Activated T-helper 1 cell treated with anti-CD3 and anti-CD28 coated beads, Interleukin-12 subunit alpha, Interleukin-12 subunit beta, Interleukin-2, Interleukin-4 antibody, amounts not matched to agents 30 ng/mL and 10 ng/mL and 1 ng/mL, durations not matched to agents 14 hours and 24 hours and 36 hours (primary cell): ENCODE results near the gene S100A1. TPM values are rescaled to one million over a fixed set of nuclear protein-coding genes. Genes with fewer than 3 reads are reported as not detected.
"Not testable (repeated sequence)": the region's sequence is repeated elsewhere in the genome, so short reads cannot be mapped to it uniquely, and the experiment has no call there.

ENCODE experiments used
- DNase-seq: peaks from one replicate; pipeline ENCODE4 v3.0.0; 2021; ENCODE audit warnings: low spot score
- H3K27ac Mint-ChIP-seq: one replicate; pipeline ENCODE4 v1.8.0; 2021; ENCODE audit warnings: mild to moderate bottlenecking, mixed read lengths
- H3K27me3 Mint-ChIP-seq: one replicate; pipeline ENCODE4 v1.8.0; 2022; ENCODE audit warnings: mild to moderate bottlenecking, moderate library complexity, mixed read lengths; ENCODE audit not compliant: insufficient read depth
- H3K36me3 Mint-ChIP-seq: one replicate; pipeline ENCODE4 v1.8.0; 2021; ENCODE audit warnings: low read depth, mixed read lengths
- H3K4me1 Mint-ChIP-seq: one replicate; pipeline ENCODE4 v1.8.0; 2021; ENCODE audit warnings: low read depth, mixed read lengths
- H3K4me3 Mint-ChIP-seq: one replicate; pipeline ENCODE4 v1.8.0; 2021; ENCODE audit warnings: mild to moderate bottlenecking, moderate library complexity, mixed read lengths
- H3K9me3 Mint-ChIP-seq: one replicate; pipeline ENCODE4 v1.8.0; 2021; ENCODE audit warnings: mixed read lengths
- intact Hi-C: fragments of 100-400 bp; cut with micrococcal nuclease; formaldehyde crosslinking; loops from one replicate; pipeline ENCODE4 v1.15.1; 2024
- total RNA-seq: library from RNA; stranded (reverse); gene quantifications from 2 replicates; pipeline ENCODE4 v1.2.3, GENCODE V29; 2022

Gene S100A1
- total RNA-seq, 1 donor from 2014 or later = not detected

DNA sequence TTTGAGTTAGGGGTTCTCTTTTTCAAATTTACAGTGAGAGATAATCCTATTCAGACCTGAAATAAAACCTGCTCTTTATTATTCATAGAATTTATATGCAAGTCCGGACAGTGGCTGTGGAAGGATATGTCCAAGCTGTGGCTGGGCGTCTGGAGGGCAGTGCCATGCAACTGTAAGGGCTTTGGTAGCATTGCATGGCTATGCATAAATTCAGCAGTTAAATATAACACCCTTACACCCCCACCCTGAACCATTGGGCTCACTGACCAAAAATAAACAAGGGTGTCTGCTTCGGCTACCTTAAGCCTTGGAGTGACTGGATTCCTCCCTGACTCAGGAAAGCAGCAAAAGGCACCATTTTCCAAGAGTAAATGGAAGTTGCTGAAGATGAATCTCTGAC, 11.0 kb downstream of the S100A1 start:
- peaks cover 52% of the 10 kb centered on the region for H3K36me3 Mint-ChIP-seq
- intact Hi-C loops = no loop called here
- no peaks in the 10 kb centered on the region for H3K9me3 Mint-ChIP-seq
- no peak for DNase-seq
- peaks cover 38% of the 10 kb centered on the region for H3K4me1 Mint-ChIP-seq
- no peaks in the 10 kb centered on the region for H3K27me3 Mint-ChIP-seq
- no peak overlapping the region for H3K4me3 Mint-ChIP-seq
- H3K27ac Mint-ChIP-seq = no peak overlapping the region

DNA sequence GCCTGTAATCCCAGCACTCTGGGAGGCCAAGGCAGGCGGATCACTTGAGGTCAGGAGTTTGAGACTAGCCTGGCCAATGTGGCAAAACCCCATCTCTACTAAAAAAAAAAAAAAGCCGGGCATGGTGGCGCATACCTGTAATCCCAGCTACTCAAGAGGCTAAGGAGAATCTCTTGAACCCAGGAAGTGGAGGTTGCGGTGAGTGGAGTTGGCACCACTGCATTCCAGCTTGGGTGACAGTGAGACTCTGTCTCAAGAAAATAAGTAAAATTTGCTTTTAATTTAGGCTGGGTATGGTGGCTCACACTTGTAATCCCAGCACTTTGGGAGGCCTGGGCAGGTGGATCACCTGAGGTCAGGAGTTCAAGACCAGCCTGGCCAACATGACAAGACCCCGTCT, 12.0 kb downstream of the S100A1 start:
- Mint-ChIP-seq H3K4me1 (peaks cover 38% of the 10 kb centered on the region), H3K36me3 (peaks cover 55% of the 10 kb centered on the region)
- DNase-seq, H3K4me3 Mint-ChIP-seq, H3K27me3 Mint-ChIP-seq, intact Hi-C loops, H3K27ac Mint-ChIP-seq, H3K9me3 Mint-ChIP-seq: not testable (repeated sequence)

DNA sequence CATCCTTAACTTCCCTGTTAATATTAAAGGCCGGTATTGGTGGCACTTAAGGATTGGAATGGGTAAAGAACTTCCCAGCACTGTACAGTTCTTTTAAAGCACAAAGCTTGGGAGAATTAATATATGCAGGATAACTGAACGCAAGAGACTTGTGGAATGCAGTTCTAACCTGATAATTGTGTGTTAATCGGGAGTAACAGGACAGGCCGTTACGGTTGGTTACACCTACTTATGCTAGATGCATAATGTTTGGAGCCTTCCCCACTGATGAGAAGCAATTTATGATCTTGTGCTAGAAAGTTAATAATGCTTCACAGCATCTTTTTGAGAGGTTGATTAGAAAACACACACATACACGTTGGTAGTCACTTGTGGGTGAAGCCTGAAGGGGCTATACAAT, 12.6 kb downstream of the S100A1 start:
- no peak for DNase-seq
- H3K36me3 Mint-ChIP-seq = peaks cover 62% of the 10 kb centered on the region
- H3K27me3 Mint-ChIP-seq = no peaks in the 10 kb centered on the region
- H3K27ac Mint-ChIP-seq = no peak overlapping the region
- H3K9me3 Mint-ChIP-seq = no peaks in the 10 kb centered on the region
- H3K4me1 Mint-ChIP-seq = peaks cover 40% of the 10 kb centered on the region
- intact Hi-C loops = no loop called here
- no peak overlapping the region for H3K4me3 Mint-ChIP-seq

DNA sequence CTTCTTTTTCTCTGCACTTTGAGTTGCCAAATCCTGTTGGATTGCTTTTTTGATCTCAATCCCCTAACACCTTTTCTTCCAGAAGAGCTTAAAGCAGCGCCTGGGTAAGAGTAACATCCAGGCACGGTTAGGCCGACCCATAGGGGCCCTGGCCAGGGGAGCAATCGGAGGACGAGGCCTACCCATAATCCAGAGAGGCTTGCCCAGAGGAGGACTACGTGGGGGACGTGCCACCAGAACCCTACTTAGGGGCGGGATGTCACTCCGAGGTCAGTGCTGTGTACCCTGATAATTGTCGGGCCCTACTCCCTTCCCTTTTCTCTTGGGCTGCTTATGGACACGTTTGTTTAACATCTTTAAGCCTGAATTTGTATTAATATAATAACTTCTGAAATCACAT, 13.9 kb downstream of the S100A1 start:
- Mint-ChIP-seq H3K4me3 (no peak overlapping the region), H3K4me1 (peaks cover 39% of the 10 kb centered on the region), H3K36me3 (peaks cover 61% of the 10 kb centered on the region), H3K27me3 (no peaks in the 10 kb centered on the region), H3K9me3 (no peaks in the 10 kb centered on the region), H3K27ac (no peak overlapping the region)
- DNase-seq = no peak
- intact Hi-C loops = no loop called here

DNA sequence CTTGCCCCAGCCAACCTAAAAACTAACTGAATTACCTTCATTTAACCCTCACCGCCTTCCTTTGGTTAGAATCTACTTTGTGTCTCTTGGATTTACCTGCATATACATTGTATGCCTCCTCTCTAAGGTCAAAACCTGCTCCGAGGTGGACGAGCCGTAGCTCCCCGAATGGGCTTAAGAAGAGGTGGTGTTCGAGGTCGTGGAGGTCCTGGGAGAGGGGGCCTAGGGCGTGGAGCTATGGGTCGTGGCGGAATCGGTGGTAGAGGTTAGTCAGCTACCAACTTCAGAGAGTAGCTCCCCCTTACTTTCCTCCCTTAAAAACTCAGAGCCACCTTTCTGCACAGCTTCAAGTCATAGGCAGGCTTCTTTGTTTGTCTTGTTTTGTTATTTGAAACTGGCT, 14.9 kb downstream of the S100A1 start:
- Mint-ChIP-seq H3K9me3 (no peaks in the 10 kb centered on the region), H3K27me3 (no peaks in the 10 kb centered on the region), H3K27ac (no peak overlapping the region), H3K4me3 (no peak overlapping the region), H3K4me1 (peaks cover 34% of the 10 kb centered on the region), H3K36me3 (peaks cover 58% of the 10 kb centered on the region)
- intact Hi-C loops = no loop called here
- DNase-seq = no peak

DNA sequence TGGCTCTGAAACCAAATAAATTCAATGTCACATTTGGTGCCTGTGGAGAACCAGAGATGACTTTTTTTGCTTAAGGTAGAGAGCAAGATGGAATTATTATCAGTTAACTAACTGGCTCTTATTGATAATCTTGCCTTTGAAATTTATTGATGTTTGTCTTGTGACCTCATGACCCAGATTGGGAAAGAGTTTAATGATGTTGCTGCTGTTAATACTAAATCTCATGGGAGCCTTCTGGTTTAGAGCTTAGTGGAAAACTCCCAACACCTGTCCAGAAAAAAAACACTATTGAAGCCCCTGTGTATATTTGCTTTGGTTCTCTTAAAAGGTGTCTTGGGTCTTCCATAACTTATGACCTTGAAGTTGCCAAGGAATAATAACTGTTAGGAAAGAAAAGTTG, 15.6 kb downstream of the S100A1 start:
- peaks cover 33% of the 10 kb centered on the region for H3K4me1 Mint-ChIP-seq
- H3K27ac Mint-ChIP-seq = no peak overlapping the region
- no peaks in the 10 kb centered on the region for H3K27me3 Mint-ChIP-seq
- no peak overlapping the region for H3K4me3 Mint-ChIP-seq
- H3K36me3 Mint-ChIP-seq = peaks cover 58% of the 10 kb centered on the region
- no peak for DNase-seq
- H3K9me3 Mint-ChIP-seq = no peaks in the 10 kb centered on the region
- intact Hi-C loops = no loop called here

DNA sequence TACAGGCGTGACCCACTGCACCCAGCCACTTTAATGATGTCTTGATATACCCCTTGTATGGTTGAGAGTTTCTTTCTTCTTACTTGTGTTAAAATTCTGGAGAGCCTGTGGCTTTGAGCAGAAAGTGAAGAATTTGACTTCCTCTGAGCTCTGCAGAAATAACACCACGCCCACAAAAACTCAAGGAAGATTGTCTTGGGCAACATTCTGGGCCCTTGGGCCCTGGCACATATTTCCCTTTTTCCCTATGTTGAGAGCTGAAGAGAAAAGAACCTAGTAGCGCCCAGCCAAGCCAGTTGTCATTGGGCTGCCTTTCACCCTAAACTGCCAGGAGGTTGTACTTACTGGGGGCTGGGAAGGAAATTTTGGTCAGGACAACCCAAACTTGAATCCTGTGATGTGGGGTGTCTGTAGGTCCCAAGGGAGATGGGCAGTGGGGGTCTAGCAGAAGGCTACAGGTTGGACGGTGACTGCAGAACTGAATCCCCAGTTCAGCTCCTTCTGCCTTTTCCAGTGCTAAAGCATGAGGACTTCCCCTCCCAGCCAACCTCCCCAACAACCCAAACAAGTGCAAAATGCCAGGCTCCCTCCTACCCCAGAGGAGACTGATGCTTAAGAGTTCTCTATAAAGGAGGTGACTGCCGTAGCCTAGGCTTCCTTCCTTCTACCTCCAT, 18.6 kb downstream of the S100A1 start:
- H3K4me1 Mint-ChIP-seq = peaks cover 27% of the 10 kb centered on the region
- H3K27ac Mint-ChIP-seq = no peak overlapping the region
- no peak for DNase-seq
- no peaks in the 10 kb centered on the region for H3K27me3 Mint-ChIP-seq
- intact Hi-C loops = no loop called here
- no peaks in the 10 kb centered on the region for H3K9me3 Mint-ChIP-seq
- peaks cover 44% of the 10 kb centered on the region for H3K36me3 Mint-ChIP-seq
- H3K4me3 Mint-ChIP-seq = no peak overlapping the region

DNA sequence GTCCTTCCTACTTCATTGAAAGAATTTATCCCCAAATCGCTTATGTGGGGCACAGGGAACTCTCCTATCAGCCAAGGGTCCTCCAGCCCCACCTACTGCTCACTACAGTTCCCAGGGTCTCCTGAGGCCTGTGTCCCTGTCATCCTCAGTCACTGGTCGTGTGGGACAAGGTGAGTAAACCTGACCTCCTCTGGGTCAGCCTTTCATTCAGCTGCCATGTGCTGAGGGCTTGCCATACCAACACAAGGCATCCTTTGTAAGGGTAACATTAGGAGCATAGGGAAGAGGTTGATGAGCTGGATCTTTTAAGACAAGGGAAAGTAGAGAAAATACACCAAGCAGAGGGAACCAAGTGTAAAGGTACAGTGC, 19.1 kb downstream of the S100A1 start:
- H3K4me1 Mint-ChIP-seq = peaks cover 27% of the 10 kb centered on the region

DNA sequence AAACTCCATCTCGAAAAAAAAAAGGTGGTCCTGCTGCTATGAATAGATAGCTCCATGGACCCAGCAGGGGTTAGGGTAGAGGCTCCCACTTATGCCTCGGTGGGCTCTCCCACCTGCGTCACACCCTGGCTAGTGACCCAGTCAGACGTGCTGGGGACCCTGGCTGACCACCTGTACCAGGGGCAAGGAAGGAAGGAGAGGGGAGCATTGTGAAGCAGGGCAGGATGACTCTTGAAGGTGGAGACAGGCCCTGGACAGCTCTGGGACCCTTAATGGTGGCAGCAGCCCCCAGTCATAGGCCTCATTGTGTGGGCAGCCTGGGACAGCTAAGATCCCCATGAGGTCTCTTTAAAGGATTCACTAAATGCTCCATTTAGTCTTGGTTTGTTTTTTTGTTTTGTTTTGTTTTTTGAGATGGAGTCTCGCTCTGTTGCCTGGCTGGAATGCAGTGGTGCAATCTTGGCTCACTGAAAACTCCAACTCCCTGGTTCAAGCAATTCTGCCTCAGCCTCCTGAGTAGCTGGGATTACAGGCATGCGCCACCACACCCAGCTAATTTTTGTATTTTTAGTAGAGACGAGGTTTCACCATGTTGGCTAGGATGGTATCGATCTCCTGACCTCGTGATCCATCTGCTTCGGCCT, 19.9 kb downstream of the S100A1 start:
- no peak overlapping the region for H3K4me3 Mint-ChIP-seq
- no peak for DNase-seq
- peaks cover 23% of the 10 kb centered on the region for H3K4me1 Mint-ChIP-seq
- intact Hi-C loops = no loop called here
- H3K27me3 Mint-ChIP-seq = no peaks in the 10 kb centered on the region
- H3K36me3 Mint-ChIP-seq = peaks cover 35% of the 10 kb centered on the region
- no peaks in the 10 kb centered on the region for H3K9me3 Mint-ChIP-seq
- H3K27ac Mint-ChIP-seq = no peak overlapping the region

More for the DNA sequence above, 19.1 kb downstream of the S100A1 start:
- Mint-ChIP-seq H3K4me3 (peak overlapping the region; percentile 8), H3K27ac (no peak overlapping the region), H3K27me3 (no peaks in the 10 kb centered on the region), H3K9me3 (no peaks in the 10 kb centered on the region), H3K36me3 (peaks cover 40% of the 10 kb centered on the region)
- DNase-seq = no peak
- intact Hi-C loops = no loop called here

DNA sequence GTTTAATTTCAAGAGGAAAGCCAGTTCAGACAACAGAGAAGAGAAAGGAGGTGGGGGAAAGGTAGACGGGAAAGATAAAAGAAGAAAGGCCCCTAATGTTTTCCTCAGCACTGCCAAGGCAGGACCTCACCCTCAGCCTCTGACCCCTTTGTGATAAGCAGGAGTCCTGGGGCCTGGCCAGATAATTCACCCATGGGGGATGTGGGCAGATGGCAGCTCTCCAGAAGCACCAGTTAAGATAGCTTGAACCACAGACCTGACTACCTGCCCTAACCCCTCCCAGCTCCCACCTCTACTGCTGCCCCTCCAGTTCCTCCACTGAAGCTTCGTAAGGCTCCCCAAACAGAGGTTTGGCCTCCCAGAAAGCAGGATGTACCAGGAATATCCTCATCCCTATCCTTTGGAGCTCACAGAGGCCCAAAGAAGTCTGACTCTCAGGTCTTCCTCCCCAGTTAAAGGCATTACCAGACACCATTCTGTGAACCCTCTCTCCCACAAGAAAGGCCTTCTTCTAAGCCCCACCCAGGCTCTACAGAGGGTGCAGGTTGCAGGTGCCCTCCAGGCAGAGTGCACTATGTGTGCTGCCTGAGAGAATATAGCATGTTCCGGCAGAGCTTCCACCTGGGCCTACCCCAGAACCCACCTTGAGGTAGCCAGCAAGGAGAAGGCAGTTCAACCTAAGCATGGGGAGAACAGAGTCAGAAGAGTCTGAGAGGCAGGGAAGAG, 21.1 kb downstream of the S100A1 start:
- H3K36me3 Mint-ChIP-seq = peaks cover 27% of the 10 kb centered on the region
- no peak overlapping the region for H3K4me3 Mint-ChIP-seq
- intact Hi-C loops = no loop called here
- H3K4me1 Mint-ChIP-seq = peaks cover 14% of the 10 kb centered on the region
- H3K27ac Mint-ChIP-seq = peak overlapping the region; percentile 1
- no peaks in the 10 kb centered on the region for H3K9me3 Mint-ChIP-seq
- no peak for DNase-seq
- H3K27me3 Mint-ChIP-seq = no peaks in the 10 kb centered on the region

DNA sequence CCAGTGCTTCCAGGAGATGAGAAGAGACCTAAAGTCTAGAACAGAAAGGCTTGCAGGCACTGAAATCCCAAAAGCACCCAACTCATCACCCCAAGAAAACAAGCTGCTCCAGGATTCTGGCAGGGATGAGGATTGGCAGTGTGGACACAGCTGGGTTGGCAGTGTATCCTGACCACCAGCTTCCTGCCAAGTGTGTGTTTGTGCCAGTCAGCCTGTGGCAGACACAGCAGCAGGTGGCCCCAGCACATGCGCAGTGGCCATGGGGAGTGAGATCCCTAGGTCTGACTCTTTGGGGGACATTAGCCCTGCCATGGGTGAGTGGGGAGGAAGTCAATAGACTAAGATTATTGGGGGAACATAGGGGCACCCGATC, 21.6 kb downstream of the S100A1 start:
- Mint-ChIP-seq H3K36me3 (peaks cover 21% of the 10 kb centered on the region), H3K27me3 (no peaks in the 10 kb centered on the region), H3K27ac (no peak overlapping the region), H3K4me3 (no peak overlapping the region), H3K9me3 (no peaks in the 10 kb centered on the region), H3K4me1 (peaks cover 14% of the 10 kb centered on the region)
- intact Hi-C loops = no loop called here
- DNase-seq = no peak

DNA sequence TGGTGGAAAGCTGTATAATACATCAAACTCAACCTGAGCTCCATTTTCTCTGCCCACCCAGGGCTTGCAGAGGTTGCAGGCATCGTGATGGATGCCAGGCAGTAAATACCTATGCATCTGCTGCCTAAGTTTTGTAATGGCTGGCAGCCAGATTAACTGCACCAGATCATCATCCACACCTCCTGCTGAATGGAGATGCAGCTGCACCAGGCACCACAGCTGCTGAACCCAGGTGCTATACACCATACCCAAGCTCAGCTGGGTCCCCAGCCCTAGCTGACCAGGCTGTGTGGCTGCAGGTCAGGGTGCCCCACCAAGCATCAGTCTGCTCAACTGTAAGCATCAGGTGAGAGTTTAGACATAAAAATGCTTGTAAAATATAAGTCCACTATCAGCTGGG, 23.5 kb downstream of the S100A1 start:
- H3K4me1 Mint-ChIP-seq = peaks cover 2% of the 10 kb centered on the region
- H3K36me3 Mint-ChIP-seq = peaks cover 6% of the 10 kb centered on the region
- H3K4me3 Mint-ChIP-seq = no peak overlapping the region
- no peaks in the 10 kb centered on the region for H3K27me3 Mint-ChIP-seq
- H3K9me3 Mint-ChIP-seq = no peaks in the 10 kb centered on the region
- no peak overlapping the region for H3K27ac Mint-ChIP-seq
- DNase-seq = no peak
- intact Hi-C loops = no loop called here

DNA sequence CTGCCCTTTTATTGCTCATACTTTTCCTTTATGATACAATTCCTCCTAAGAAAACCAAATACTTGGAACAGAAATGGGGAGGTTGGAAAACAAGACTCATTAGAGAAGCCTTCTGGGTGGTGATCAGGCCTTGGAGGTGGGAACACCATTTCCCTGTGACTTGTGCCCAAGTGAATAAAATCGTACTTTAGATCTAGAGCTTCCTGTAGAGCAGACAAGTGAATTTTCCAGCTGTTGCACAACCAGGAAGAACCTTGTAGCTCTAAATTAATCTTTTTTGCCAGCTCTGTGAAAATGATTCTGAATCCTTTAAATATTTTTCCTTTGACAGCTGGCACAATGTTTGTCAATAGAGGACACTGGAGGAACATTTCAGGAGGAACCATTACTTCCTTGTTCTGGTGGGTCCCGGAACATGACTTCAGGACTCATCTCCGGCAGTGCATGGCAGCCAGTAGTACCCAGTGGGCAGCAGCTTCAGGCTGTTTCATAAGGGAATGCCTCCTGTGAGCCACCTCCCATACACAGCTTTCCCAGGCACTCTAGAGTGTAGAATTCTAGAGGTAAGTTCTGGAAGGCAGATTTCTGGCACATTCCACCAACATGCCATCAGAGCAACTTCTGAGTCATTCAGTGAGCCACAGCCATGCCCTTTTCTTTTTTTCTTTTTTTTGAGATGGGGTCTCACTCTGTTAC, 24.7 kb downstream of the S100A1 start:
- Mint-ChIP-seq H3K27ac (no peak overlapping the region), H3K4me1 (no peaks in the 10 kb centered on the region), H3K4me3 (no peak overlapping the region), H3K27me3 (no peaks in the 10 kb centered on the region), H3K36me3 (peaks cover 2% of the 10 kb centered on the region), H3K9me3 (no peaks in the 10 kb centered on the region)
- intact Hi-C loops = no loop called here
- DNase-seq = no peak
